K562 (cell line): ENCODE measurements around the gene PARD3B. TPM values are rescaled to one million over a fixed set of nuclear protein-coding genes. Genes with fewer than 3 reads are reported as not detected.

ENCODE experiments used
- ATAC-seq: fragments of 200-7000 bp; cut with Tn5 transposase; 3 replicates; pipeline ENCODE4 v1.9.1; 2020; ENCODE audit warnings: moderate library complexity
- BruUV-seq: library from RNA; stranded (reverse); fragments of 400-500 nt; replicated peaks from 2 replicates; lab custom pipeline; 2021; lab: Mats Ljungman, UMichigan
- CTCF ChIA-PET: fragments of 300-600 bp; formaldehyde crosslinking; extraction: SDS; loops from one replicate; lab custom pipeline; 2021; ENCODE audit warnings: low intra/inter-chr PET ratio; lab: Yijun Ruan, JAX
- POLR2A ChIA-PET: fragments of 300-600, 350-650 bp; sonication (Branson Sonifier 250); formaldehyde crosslinking; extraction: SDS; loops from one replicate; lab custom pipeline; 2021; ENCODE audit warnings: antibody characterized with exemption, inconsistent platforms; lab: Yijun Ruan, JAX
- DNase-seq, 4 experiments: peaks; one replicate each; pipeline versions ENCODE4 v3.0.0 to v3.0.0-alpha.2; 2011 to 2018; ENCODE audit warnings: low spot score in 3 of 4, mixed read lengths in 3 of 4; ENCODE audit errors: extremely low read depth in 1 of 4
- FAIRE-seq: peaks from 2 replicates; lab custom pipeline; 2011; peaks lifted over from hg19 to GRCh38; lab: Jason Lieb, UNC
- H2AFZ ChIP-seq: 2 replicates; pipeline ENCODE4 v1.6.0; 2011; ENCODE audit warnings: low read depth, low read length, control low read depth, inconsistent platforms
- H3K27ac ChIP-seq: fragments of 200-600 bp; 3 replicates; pipeline ENCODE4 v1.8.0; 2011; ENCODE audit warnings: low read depth, mild to moderate bottlenecking, control low read depth, inconsistent platforms, low read length, moderate library complexity, mixed read lengths; ENCODE audit errors: extremely low read depth
- H3K27me3 ChIP-seq, 2 experiments: fragments of 300-600 bp in 1 of 2; 2 replicates in 1 of 2; 3 replicates in 1 of 2; pipeline versions ENCODE4 v1.6.0 to v1.8.0; 2011; ENCODE audit warnings: inconsistent platforms in 2 of 2, low read length in 2 of 2, mild to moderate bottlenecking in 1 of 2, mixed read lengths in 1 of 2, moderate library complexity in 1 of 2; ENCODE audit not compliant: control insufficient read depth in 2 of 2, insufficient read depth in 2 of 2
- H3K36me3 ChIP-seq: fragments of 300-600 bp; 3 replicates; pipeline ENCODE4 v1.8.0; 2011; ENCODE audit warnings: mild to moderate bottlenecking, low read length, inconsistent platforms; ENCODE audit not compliant: control insufficient read depth, insufficient read depth
- H3K4me1 ChIP-seq, 2 experiments: fragments of 200-600 bp in 1 of 2; replicated peaks in 1 of 2; 2 replicates in 1 of 2; 3 replicates in 1 of 2; pipeline versions ENCODE4 v1.5.1 to v1.8.0; 2011; ENCODE audit warnings: inconsistent platforms in 2 of 2, low read length in 2 of 2, mild to moderate bottlenecking in 1 of 2, mixed read lengths in 1 of 2, moderate library complexity in 1 of 2; ENCODE audit not compliant: control insufficient read depth in 2 of 2, insufficient read depth in 2 of 2
- H3K4me2 ChIP-seq: 2 replicates; pipeline ENCODE4 v1.6.1; 2011; ENCODE audit warnings: low read length, control low read depth, inconsistent platforms, mixed read lengths; ENCODE audit not compliant: insufficient read depth
- H3K4me3 ChIP-seq: fragments of 200-600 bp; sonication (generic), shearing (Covaris generic); 2 replicates; pipeline ENCODE4 v1.5.1; 2016; ENCODE audit warnings: control low read depth, inconsistent platforms
- H3K79me2 ChIP-seq: fragments of 200-600 bp; 3 replicates; pipeline ENCODE4 v1.8.0; 2011; ENCODE audit warnings: low read length, inconsistent platforms; ENCODE audit not compliant: control insufficient read depth, insufficient read depth
- H3K9ac ChIP-seq, 2 experiments: 2 replicates each; pipeline versions ENCODE4 v1.6.0 to v1.6.1; 2011; ENCODE audit warnings: low read depth in 2 of 2, low read length in 2 of 2, control low read depth in 1 of 2, inconsistent platforms in 1 of 2, mild to moderate bottlenecking in 1 of 2, mixed read lengths in 1 of 2; ENCODE audit not compliant: insufficient read depth in 1 of 2
- H3K9me1 ChIP-seq: one replicate; pipeline ENCODE4 v1.6.0; 2011; ENCODE audit warnings: inconsistent platforms, mild to moderate bottlenecking, low read length, moderate library complexity; ENCODE audit not compliant: control insufficient read depth, insufficient read depth
- H3K9me3 ChIP-seq: replicated peaks from 2 replicates; pipeline ENCODE4 v1.5.1; 2011; ENCODE audit warnings: low read depth, low read length, inconsistent platforms; ENCODE audit not compliant: control insufficient read depth, insufficient read depth
- H4K20me1 ChIP-seq: replicated peaks from 2 replicates; pipeline ENCODE4 v1.6.1; 2011; ENCODE audit warnings: low read length, inconsistent platforms, mixed read lengths; ENCODE audit not compliant: control insufficient read depth, insufficient read depth
- ATF1 ChIP-seq, 2 experiments: fragments of 450-650 bp in 1 of 2; IDR thresholded peaks; 2 replicates each; pipeline ENCODE4 v1.6.1; 2016; ENCODE audit warnings: missing compliant biosample characterization in 1 of 2, missing genetic modification characterization in 1 of 2
- DNMT1 ChIP-seq: fragments of 450-650 bp; IDR thresholded peaks from 2 replicates; pipeline ENCODE4 v1.6.1; 2016; ENCODE audit warnings: antibody characterized with exemption, mild to moderate bottlenecking
- ELF2 ChIP-seq: fragments of 250-450 bp; sonication (Bioruptor Pico); IDR thresholded peaks from 2 replicates; pipeline ENCODE4 v1.5.0; 2021; ENCODE audit warnings: mild to moderate bottlenecking
- HMGN3 ChIP-seq: IDR thresholded peaks from 2 replicates; pipeline ENCODE4 v1.6.1; 2011; ENCODE audit warnings: borderline replicate concordance, low read depth, mild to moderate bottlenecking, mixed read lengths, low read length; ENCODE audit not compliant: insufficient read length; ENCODE audit errors: extremely low read depth
- NFRKB ChIP-seq: fragments of 450-650 bp; IDR thresholded peaks from 2 replicates; pipeline ENCODE4 v1.6.1; 2016; ENCODE audit warnings: low read depth
- SREBF2 ChIP-seq: sonication (generic); formaldehyde crosslinking; IDR thresholded peaks from 2 replicates; pipeline ENCODE4 v1.4.0; 2020; ENCODE audit warnings: mild to moderate bottlenecking, missing genetic modification reagents
- SRSF3 ChIP-seq: fragments of 200-400 bp; formaldehyde crosslinking; IDR thresholded peaks from 2 replicates; pipeline ENCODE4 v1.6.1; 2016; ENCODE audit warnings: mild to moderate bottlenecking, low read length, moderate library complexity; ENCODE audit not compliant: insufficient read depth
- ZNF124 ChIP-seq: sonication (generic); formaldehyde crosslinking; IDR thresholded peaks from 2 replicates; pipeline ENCODE4 v1.8.1; 2022; ENCODE audit warnings: missing genetic modification reagents
- ZNF766 ChIP-seq: fragments of 200-800 bp; sonication (Bioruptor generic); conservative IDR thresholded peaks from 2 replicates; pipeline ENCODE4 v1.6.1; 2016; ENCODE audit warnings: missing genetic modification characterization, missing compliant biosample characterization
- in situ Hi-C: fragments of 300-500 bp; cut with MboI; formaldehyde crosslinking; loops from 4 replicates; pipeline ENCODE4 v1.15.0; 2018; ENCODE audit warnings: inconsistent platforms, mixed read lengths
- intact Hi-C: fragments of 100-400 bp; cut with micrococcal nuclease; formaldehyde crosslinking; loops from 2 replicates; pipeline ENCODE4 v1.14.2; 2022
- polyA plus RNA-seq, 8 experiments: library from polyadenylated mRNA; depleted of rRNA in 4 of 8; stranded (reverse) in 5 of 8; unstranded in 3 of 8; fragments of >200 nt; fragmentation: Nextera tagmentation in 2 of 8; fragmentation: Illumina TruSeq in 1 of 8; extraction: Ambion mirVana in 2 of 8; extraction: Trizol in 1 of 8; gene quantifications; 2 replicates each; pipeline versions ENCODE4 v1.2.1 to v1.2.3, GENCODE V29; 2011 to 2014; ENCODE audit warnings: inconsistent platforms in 1 of 8, missing spikeins in 1 of 8
- total RNA-seq, 7 experiments: library from RNA; depleted of rRNA in 6 of 7; stranded (reverse); fragments of >200 nt in 6 of 7; fragmentation: Illumina TruSeq in 2 of 7; extraction: Trizol in 2 of 7; gene quantifications; 2 replicates each; pipeline versions ENCODE4 v1.2.1 to v1.2.3, GENCODE V29; 2011 to 2021; ENCODE audit warnings: low replicate concordance in 1 of 7
- TF ChIP-seq, protein P1 (sequence below), 2 experiments: fragments of 450-650 bp in 1 of 2; sonication (generic) in 1 of 2; formaldehyde crosslinking; conservative IDR thresholded peaks; 2 replicates each; pipeline versions ENCODE4 v1.4.0 to v1.8.1; 2020 to 2022; ENCODE audit warnings: mild to moderate bottlenecking in 1 of 2, missing genetic modification reagents in 1 of 2
- TF ChIP-seq, protein P2 (sequence below): fragments of 250-450 bp; sonication (Bioruptor Pico); IDR thresholded peaks from 2 replicates; pipeline ENCODE4 v1.9.0; 2021; ENCODE audit warnings: mild to moderate bottlenecking, inconsistent platforms

Gene PARD3B
- total and polyA plus RNA-seq, 9 of the 15 experiments (the other 6 are each of a cell fraction or from before 2014, with no cell fraction given), result 0.15 to 3.0 (median 1.1) TPM

DNA sequence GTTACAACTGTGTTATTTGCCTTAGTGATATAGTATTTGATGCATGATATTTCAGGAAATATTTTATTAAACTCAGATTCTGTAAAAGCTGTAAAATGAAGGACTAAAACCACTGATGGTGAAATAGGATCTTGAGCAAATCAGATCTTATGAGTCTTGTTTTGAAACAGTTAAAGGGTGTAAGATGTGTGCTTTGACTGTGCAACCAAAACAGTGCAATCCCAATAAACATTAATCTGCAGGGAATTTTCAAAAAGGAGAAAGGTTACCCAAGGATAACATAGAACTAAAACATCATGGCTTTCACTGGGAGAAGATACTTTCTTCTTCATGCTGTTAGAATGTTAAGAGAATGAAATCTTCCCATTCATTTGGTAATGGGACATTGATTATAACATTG is 378.7 kb downstream of the PARD3B start:
- no peaks in the 10 kb centered on the region for H3K27me3 ChIP-seq
- H2AFZ ChIP-seq, result no peak overlapping the region
- in situ Hi-C loops, result no loop called here
- CTCF ChIA-PET, result no interaction called here
- FAIRE-seq (no peak), ATAC-seq (no peak), DNase-seq (no peak)
- H3K27ac ChIP-seq, result no peak overlapping the region
- no peak overlapping the region for H3K4me3 ChIP-seq
- POLR2A ChIA-PET, result no interaction called here
- no peak for TF ChIP-seq ZNF766 (CRISPR knock-in tag)
- no peak for TF ChIP-seq DNMT1
- TF ChIP-seq NFRKB, result no peak
- TF ChIP-seq ELF2 (CRISPR knock-in tag), result no peak
- TF ChIP-seq SREBF2 (CRISPR knock-in tag), result no peak
- TF ChIP-seq, protein P1, sequence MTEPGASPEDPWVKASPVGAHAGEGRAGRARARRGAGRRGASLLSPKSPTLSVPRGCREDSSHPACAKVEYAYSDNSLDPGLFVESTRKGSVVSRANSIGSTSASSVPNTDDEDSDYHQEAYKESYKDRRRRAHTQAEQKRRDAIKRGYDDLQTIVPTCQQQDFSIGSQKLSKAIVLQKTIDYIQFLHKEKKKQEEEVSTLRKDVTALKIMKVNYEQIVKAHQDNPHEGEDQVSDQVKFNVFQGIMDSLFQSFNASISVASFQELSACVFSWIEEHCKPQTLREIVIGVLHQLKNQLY (CRISPR knock-in tag; conservative IDR thresholded peaks at IDR 0.05), result no peak
- TF ChIP-seq, protein P2, sequence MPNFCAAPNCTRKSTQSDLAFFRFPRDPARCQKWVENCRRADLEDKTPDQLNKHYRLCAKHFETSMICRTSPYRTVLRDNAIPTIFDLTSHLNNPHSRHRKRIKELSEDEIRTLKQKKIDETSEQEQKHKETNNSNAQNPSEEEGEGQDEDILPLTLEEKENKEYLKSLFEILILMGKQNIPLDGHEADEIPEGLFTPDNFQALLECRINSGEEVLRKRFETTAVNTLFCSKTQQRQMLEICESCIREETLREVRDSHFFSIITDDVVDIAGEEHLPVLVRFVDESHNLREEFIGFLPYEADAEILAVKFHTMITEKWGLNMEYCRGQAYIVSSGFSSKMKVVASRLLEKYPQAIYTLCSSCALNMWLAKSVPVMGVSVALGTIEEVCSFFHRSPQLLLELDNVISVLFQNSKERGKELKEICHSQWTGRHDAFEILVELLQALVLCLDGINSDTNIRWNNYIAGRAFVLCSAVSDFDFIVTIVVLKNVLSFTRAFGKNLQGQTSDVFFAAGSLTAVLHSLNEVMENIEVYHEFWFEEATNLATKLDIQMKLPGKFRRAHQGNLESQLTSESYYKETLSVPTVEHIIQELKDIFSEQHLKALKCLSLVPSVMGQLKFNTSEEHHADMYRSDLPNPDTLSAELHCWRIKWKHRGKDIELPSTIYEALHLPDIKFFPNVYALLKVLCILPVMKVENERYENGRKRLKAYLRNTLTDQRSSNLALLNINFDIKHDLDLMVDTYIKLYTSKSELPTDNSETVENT (CRISPR knock-in tag), result no peak
- no peak for TF ChIP-seq HMGN3
- TF ChIP-seq ZNF124 (CRISPR knock-in tag), result no peak
- no peak for TF ChIP-seq ATF1 (CRISPR knock-in tag; IDR thresholded peaks at IDR 0.05)
- TF ChIP-seq ATF1 (tag; IDR thresholded peaks at IDR 0.05), result no peak
- TF ChIP-seq SRSF3, result no peak
- intact Hi-C loops, result no loop called here
- H4K20me1 ChIP-seq, result no peaks in the 10 kb centered on the region
- H3K4me1 ChIP-seq, result no peaks in the 10 kb centered on the region; a peak in 1 of 5 replicates
- H3K9me3 ChIP-seq, result no peaks in the 10 kb centered on the region
- H3K79me2 ChIP-seq, result no peaks in the 10 kb centered on the region
- no peaks in the 10 kb centered on the region for H3K9me1 ChIP-seq
- H3K36me3 ChIP-seq, result no peaks in the 10 kb centered on the region
- H3K9ac ChIP-seq, result no peak overlapping the region
- no TSS peak for BruUV-seq
- H3K4me2 ChIP-seq, result no peak overlapping the region
